Mesenchymal stem cell (in vitro differentiated cells and primary cell): ENCODE results near the gene POU4F2.

Source experiments
- DNase-seq: peaks from one replicate; pipeline ENCODE4 v3.0.0-alpha.2; 2013
- H2AFZ ChIP-seq: one replicate; pipeline ENCODE4 v1.6.1; 2013; ENCODE audit warnings: low read depth, mild to moderate bottlenecking, control low read depth, inconsistent platforms, low read length, moderate library complexity
- H2AK5ac ChIP-seq: 2 replicates; pipeline ENCODE4 v1.6.1; 2013; ENCODE audit warnings: low read length, moderate library complexity, mild to moderate bottlenecking, inconsistent platforms; ENCODE audit not compliant: severe bottlenecking
- H2BK120ac ChIP-seq: one replicate; pipeline ENCODE4 v1.6.1; 2013; ENCODE audit warnings: low read depth, mild to moderate bottlenecking, inconsistent platforms, low read length, moderate library complexity
- H2BK12ac ChIP-seq, 2 experiments: one replicate each; pipeline ENCODE4 v1.6.1; 2013; ENCODE audit warnings: inconsistent platforms in 2 of 2, low read length in 2 of 2, mild to moderate bottlenecking in 2 of 2, moderate library complexity in 2 of 2, control low read depth in 1 of 2
- H2BK15ac ChIP-seq: one replicate; pipeline ENCODE4 v1.6.1; 2013; ENCODE audit warnings: mild to moderate bottlenecking, low read depth, inconsistent platforms; ENCODE audit not compliant: poor library complexity, severe bottlenecking
- H2BK5ac ChIP-seq: 2 replicates; pipeline ENCODE4 v1.6.1; 2013; ENCODE audit warnings: low read depth, mild to moderate bottlenecking, low read length, control low read depth, inconsistent platforms; ENCODE audit not compliant: poor library complexity, severe bottlenecking
- H3K14ac ChIP-seq, 2 experiments: one replicate each; pipeline ENCODE4 v1.6.1; 2013; ENCODE audit warnings: inconsistent platforms in 2 of 2, low read length in 2 of 2, control low read depth in 1 of 2, mild to moderate bottlenecking in 1 of 2, moderate library complexity in 1 of 2
- H3K18ac ChIP-seq, 2 experiments: one replicate each; pipeline ENCODE4 v1.6.1; 2013; ENCODE audit warnings: inconsistent platforms in 2 of 2, low read length in 2 of 2, control low read depth in 1 of 2, low read depth in 1 of 2, mild to moderate bottlenecking in 1 of 2
- H3K23ac ChIP-seq, 2 experiments: one replicate each; pipeline ENCODE4 v1.6.1; 2013; ENCODE audit warnings: inconsistent platforms in 2 of 2, low read length in 2 of 2, mild to moderate bottlenecking in 2 of 2, moderate library complexity in 2 of 2, control low read depth in 1 of 2
- H3K27ac ChIP-seq: 2 replicates; pipeline ENCODE4 v1.5.1; 2013; ENCODE audit warnings: mild to moderate bottlenecking, moderate library complexity, low read length, control low read depth, inconsistent platforms; ENCODE audit not compliant: poor library complexity, severe bottlenecking
- H3K27me3 ChIP-seq, 2 experiments: 2 replicates each; pipeline versions ENCODE4 v1.6.1 to v1.7.0; 2013; ENCODE audit warnings: low read length in 2 of 2, mild to moderate bottlenecking in 2 of 2, moderate library complexity in 2 of 2, control low read depth in 1 of 2, inconsistent platforms in 1 of 2; ENCODE audit not compliant: control insufficient read depth in 1 of 2, insufficient read depth in 1 of 2
- H3K36me3 ChIP-seq, 2 experiments: 2 replicates each; pipeline versions ENCODE4 v1.6.1 to v1.7.0; 2013; ENCODE audit warnings: low read length in 2 of 2, control low read depth in 1 of 2, inconsistent platforms in 1 of 2, low read depth in 1 of 2, mild to moderate bottlenecking in 1 of 2; ENCODE audit not compliant: insufficient read depth in 2 of 2, control insufficient read depth in 1 of 2
- H3K4ac ChIP-seq, 2 experiments: one replicate each; pipeline ENCODE4 v1.6.1; 2013; ENCODE audit warnings: inconsistent platforms in 2 of 2, low read length in 2 of 2, mild to moderate bottlenecking in 2 of 2, moderate library complexity in 2 of 2, control low read depth in 1 of 2, low read depth in 1 of 2
- H3K4me1 ChIP-seq: 2 replicates; pipeline ENCODE4 v1.6.1; 2013; ENCODE audit warnings: low read depth, low read length, control low read depth; ENCODE audit not compliant: control insufficient read depth, insufficient read depth
- H3K4me2 ChIP-seq: 2 replicates; pipeline ENCODE4 v1.6.1; 2013; ENCODE audit warnings: low read length, mild to moderate bottlenecking, inconsistent platforms; ENCODE audit not compliant: poor library complexity, severe bottlenecking
- H3K4me3 ChIP-seq, 2 experiments: 2 replicates each; pipeline versions ENCODE4 v1.5.1 to v1.7.0; 2013; ENCODE audit warnings: low read length in 2 of 2, mild to moderate bottlenecking in 2 of 2, control low read depth in 1 of 2, low read depth in 1 of 2; ENCODE audit not compliant: insufficient read depth in 1 of 2
- H3K79me1 ChIP-seq: replicated peaks from 2 replicates; pipeline ENCODE4 v1.6.1; 2013; ENCODE audit warnings: mild to moderate bottlenecking, control low read depth, low read length, inconsistent platforms; ENCODE audit not compliant: poor library complexity, severe bottlenecking
- H3K9ac ChIP-seq: 2 replicates; pipeline ENCODE4 v1.7.0; 2013; ENCODE audit warnings: mild to moderate bottlenecking, low read length, moderate library complexity
- H3K9me3 ChIP-seq: 2 replicates; pipeline ENCODE4 v1.7.0; 2013; ENCODE audit warnings: mild to moderate bottlenecking, low read length; ENCODE audit not compliant: control insufficient read depth
- H4K8ac ChIP-seq: one replicate; pipeline ENCODE4 v1.6.1; 2013; ENCODE audit warnings: inconsistent platforms, mild to moderate bottlenecking, low read length, moderate library complexity
- H4K91ac ChIP-seq: one replicate; pipeline ENCODE4 v1.6.1; 2013; ENCODE audit warnings: mild to moderate bottlenecking, low read length, inconsistent platforms
- WGBS: methylation state at CpG from one replicate; pipeline ENCODE4 v1.1.7; 2013; ENCODE audit warnings: mixed read lengths; 5-methylcytosine and 5-hydroxymethylcytosine counted together

The POU4F2 gene

DNA sequence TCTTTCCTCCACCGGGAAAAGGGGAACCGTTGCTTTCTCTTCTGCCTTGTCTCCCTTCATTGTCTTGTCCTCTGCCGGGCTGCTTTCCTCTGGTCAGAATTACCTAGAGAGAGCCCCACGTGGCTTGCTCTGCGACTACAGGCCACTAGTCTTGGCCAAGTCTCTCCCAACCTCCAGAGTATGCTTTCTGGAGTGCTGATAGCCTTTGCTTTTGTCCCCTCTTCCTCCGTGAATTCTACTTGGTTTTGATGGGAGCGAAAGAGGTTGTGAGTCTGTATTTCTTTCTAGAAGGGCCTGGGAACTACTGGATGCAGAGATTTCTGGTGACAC lies 5.3 kb upstream of the POU4F2 start:
- Histone ChIP-seq H3K79me1 (no peaks in the 10 kb centered on the region), H3K23ac (no peak overlapping the region), H3K36me3 (no peaks in the 10 kb centered on the region), H3K9ac (no peak overlapping the region), H2BK12ac (no peak overlapping the region), H4K91ac (no peak overlapping the region), H2BK5ac (no peak overlapping the region), H3K9me3 (peaks cover 4% of the 10 kb centered on the region), H2BK15ac (no peak overlapping the region), H3K4me1 (peaks cover 11% of the 10 kb centered on the region), H4K8ac (no peak overlapping the region), H3K27ac (no peak overlapping the region), H3K27me3 (peaks cover 79 to 82% of the 10 kb centered on the region in 2 experiments), H3K4me2 (no peak overlapping the region), H3K14ac (no peak overlapping the region), H2AFZ (no peak overlapping the region), H2BK120ac (no peak overlapping the region), H2AK5ac (no peak overlapping the region), H3K4ac (no peak overlapping the region), H3K4me3 (no peak overlapping the region), H3K18ac (no peak overlapping the region)
- no peak for DNase-seq
- WGBS = 11% methylated on average over 5 of the region's 7 CpGs

DNA sequence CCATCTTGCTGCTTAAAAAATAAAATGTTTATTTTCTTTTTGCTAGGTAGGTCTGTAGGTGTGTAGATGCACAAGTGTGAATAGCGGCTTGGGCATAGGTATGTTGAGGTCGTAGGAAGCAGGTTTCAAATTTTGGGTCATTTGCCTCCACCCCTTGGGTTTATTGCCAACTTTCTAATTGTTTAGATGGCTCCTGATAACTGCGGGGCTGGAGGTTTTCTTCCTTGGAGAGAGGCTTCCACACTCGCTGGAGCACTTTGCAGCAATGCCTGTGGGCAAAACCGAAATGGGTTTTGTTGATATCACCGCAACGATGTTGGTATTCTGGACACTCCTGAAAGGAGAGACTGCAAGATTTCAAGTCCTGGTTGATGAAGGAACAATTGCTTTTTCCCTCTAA lies 3.9 kb upstream of the POU4F2 start:
- Histone ChIP-seq H2AFZ (no peak overlapping the region), H2BK120ac (no peak overlapping the region), H3K36me3 (no peaks in the 10 kb centered on the region), H4K91ac (no peak overlapping the region), H2BK15ac (no peak overlapping the region), H3K4me2 (no peak overlapping the region), H3K9ac (no peak overlapping the region), H3K4ac (no peak overlapping the region), H2AK5ac (no peak overlapping the region), H3K27me3 (peaks cover 82 to 92% of the 10 kb centered on the region in 2 experiments), H3K14ac (no peak overlapping the region), H3K4me1 (peaks cover 22% of the 10 kb centered on the region), H3K9me3 (peaks cover 4% of the 10 kb centered on the region), H3K18ac (no peak overlapping the region), H2BK5ac (no peak overlapping the region), H3K79me1 (no peaks in the 10 kb centered on the region), H3K27ac (no peak overlapping the region), H3K4me3 (no peak overlapping the region), H3K23ac (no peak overlapping the region), H2BK12ac (no peak overlapping the region), H4K8ac (no peak overlapping the region)
- no peak for DNase-seq
- WGBS = 45% methylated on average over 7 of the region's 7 CpGs

DNA sequence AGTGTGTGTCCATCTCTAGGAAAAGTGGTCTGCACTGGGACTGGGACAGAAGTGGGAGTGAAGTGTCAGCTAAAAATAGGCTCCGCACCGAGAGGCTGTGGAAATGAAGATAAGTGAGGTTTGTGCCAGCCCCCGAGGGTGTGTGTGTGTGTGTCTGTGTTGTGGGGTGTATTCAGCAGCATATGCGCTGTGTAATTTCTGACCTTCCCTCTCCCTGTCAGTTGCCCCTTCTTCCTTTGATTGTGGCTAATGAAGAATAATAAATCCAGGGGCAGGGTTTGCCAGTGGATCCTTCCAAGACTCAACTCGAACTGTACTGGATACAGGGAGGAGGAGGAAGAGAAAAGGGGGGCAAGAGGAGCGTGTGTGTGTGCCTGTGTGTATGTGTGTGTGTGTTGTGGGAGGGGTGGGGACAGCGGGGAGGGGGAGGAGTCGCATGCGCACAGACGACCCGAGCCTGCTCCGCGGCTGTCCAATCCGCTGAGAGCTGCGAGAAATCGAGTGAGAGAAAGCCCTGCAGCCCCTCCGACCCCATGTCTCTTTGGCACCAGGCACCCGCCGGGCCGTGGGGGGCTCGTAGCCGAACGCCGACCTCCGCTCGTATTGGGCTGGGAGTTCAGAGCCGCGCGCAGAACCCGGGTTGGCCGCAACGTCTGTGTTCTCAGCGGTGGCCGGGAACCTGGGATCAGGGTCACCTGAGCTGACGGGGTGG lies 916 bp upstream of the POU4F2 start:
- no peak overlapping the region for H4K91ac ChIP-seq

DNA sequence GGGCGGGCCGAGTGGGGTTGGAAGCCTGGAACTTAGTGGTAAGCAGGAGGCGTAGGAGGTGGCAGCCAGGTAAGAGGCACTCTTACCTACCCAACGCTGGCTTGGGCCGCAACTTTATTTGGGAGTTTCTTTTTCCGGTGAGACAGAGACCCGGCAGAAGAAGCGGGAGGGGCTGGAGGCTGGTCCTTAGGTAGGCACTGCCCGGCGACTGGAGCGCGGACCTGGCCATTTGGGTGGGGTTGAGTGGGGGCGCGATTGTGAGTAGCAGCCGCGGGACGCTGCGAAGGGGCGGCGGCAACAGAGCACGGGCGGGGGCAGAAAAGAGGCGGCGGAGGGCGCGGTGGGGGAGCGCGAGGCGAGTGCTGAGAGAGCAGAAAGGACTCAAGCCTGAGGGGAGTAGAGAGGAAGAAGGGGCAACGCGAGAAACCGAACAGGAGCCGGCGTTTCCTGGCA lies 334 bp upstream of the POU4F2 start:
- peaks cover 29% of the 10 kb centered on the region for H3K4me1 ChIP-seq
- H2BK5ac ChIP-seq = no peak overlapping the region
- no peak overlapping the region for H3K14ac ChIP-seq
- no peak overlapping the region for H2BK15ac ChIP-seq
- no peak overlapping the region for H4K91ac ChIP-seq
- H2AFZ ChIP-seq = no peak overlapping the region
- peaks cover 8% of the 10 kb centered on the region for H3K9me3 ChIP-seq
- H3K4me2 ChIP-seq = peak overlapping the region; percentile 79
- 2% methylated on average over 28 of the region's 34 CpGs for WGBS
- H3K9ac ChIP-seq = no peak overlapping the region
- H2BK120ac ChIP-seq = no peak overlapping the region
- H4K8ac ChIP-seq = no peak overlapping the region
- peaks cover 75 to 85% of the 10 kb centered on the region in 2 experiments for H3K27me3 ChIP-seq
- H3K36me3 ChIP-seq = no peaks in the 10 kb centered on the region
- H2BK12ac ChIP-seq = no peak overlapping the region
- no peak overlapping the region for H3K4me3 ChIP-seq
- no peaks in the 10 kb centered on the region for H3K79me1 ChIP-seq
- no peak overlapping the region for H3K23ac ChIP-seq
- H3K4ac ChIP-seq = no peak overlapping the region
- DNase-seq = no peak
- no peak overlapping the region for H2AK5ac ChIP-seq
- no peak overlapping the region for H3K18ac ChIP-seq
- no peak overlapping the region for H3K27ac ChIP-seq

More for the DNA sequence above, 916 bp upstream of the POU4F2 start:
- Histone ChIP-seq H4K8ac (no peak overlapping the region), H3K27ac (no peak overlapping the region), H3K14ac (no peak overlapping the region), H3K36me3 (no peaks in the 10 kb centered on the region), H3K27me3 (peaks cover 77 to 90% of the 10 kb centered on the region in 2 experiments), H2AK5ac (no peak overlapping the region), H2BK12ac (no peak overlapping the region), H3K4me2 (peak overlapping the region; percentile 79), H3K9me3 (peaks cover 8% of the 10 kb centered on the region), H3K4me1 (peaks cover 29% of the 10 kb centered on the region), H2AFZ (no peak overlapping the region), H2BK120ac (no peak overlapping the region), H2BK15ac (no peak overlapping the region), H2BK5ac (no peak overlapping the region), H3K18ac (no peak overlapping the region), H3K79me1 (no peaks in the 10 kb centered on the region), H3K23ac (no peak overlapping the region), H3K4me3 (peak overlapping the region in 1 of 2 experiments; percentile 27), H3K9ac (no peak overlapping the region), H3K4ac (no peak overlapping the region)
- no peak for DNase-seq
- 2% methylated on average over 31 of the region's 35 CpGs for WGBS
